Ishikawa (cell line): Measurements from ENCODE around the gene ALMS1.

Experiments
- CEBPB ChIP-seq: IDR thresholded peaks from 2 replicates; pipeline ENCODE4 v1.6.1; 2012
- CREB1 ChIP-seq: IDR thresholded peaks from 2 replicates; pipeline ENCODE4 v1.6.1; 2012; ENCODE audit warnings: low read depth
- EGR1 ChIP-seq: IDR thresholded peaks from 2 replicates; pipeline ENCODE4 v1.6.1; 2012
- EP300 ChIP-seq: IDR thresholded peaks from 2 replicates; pipeline ENCODE4 v1.6.1; 2012; ENCODE audit warnings: borderline replicate concordance
- FOXM1 ChIP-seq: IDR thresholded peaks from 2 replicates; pipeline ENCODE4 v1.6.1; 2012; ENCODE audit warnings: low read depth, borderline replicate concordance
- NFIC ChIP-seq: IDR thresholded peaks from 2 replicates; pipeline ENCODE4 v1.6.1; 2012
- RAD21 ChIP-seq: IDR thresholded peaks from 2 replicates; pipeline ENCODE4 v1.6.1; 2012; ENCODE audit warnings: low read depth
- TAF1 ChIP-seq: IDR thresholded peaks from 2 replicates; pipeline ENCODE4 v1.6.1; 2012; ENCODE audit warnings: low read depth, mild to moderate bottlenecking
- TCF12 ChIP-seq: IDR thresholded peaks from 2 replicates; pipeline ENCODE4 v1.6.1; 2012; ENCODE audit warnings: low read depth
- TEAD4 ChIP-seq: IDR thresholded peaks from 2 replicates; pipeline ENCODE4 v1.6.1; 2012
- YY1 ChIP-seq: IDR thresholded peaks from 2 replicates; pipeline ENCODE4 v1.6.1; 2012; ENCODE audit warnings: low read depth
- ZBTB7A ChIP-seq: IDR thresholded peaks from 2 replicates; pipeline ENCODE4 v1.6.1; 2012; ENCODE audit warnings: low read depth
- TF ChIP-seq, protein P1 (sequence below): IDR thresholded peaks from 2 replicates; pipeline ENCODE4 v1.6.1; 2012
- TF ChIP-seq, protein P2 (sequence below): IDR thresholded peaks from 2 replicates; pipeline ENCODE4 v1.6.1; 2012; ENCODE audit warnings: low read depth, mild to moderate bottlenecking
- TF ChIP-seq, protein P3 (sequence below): IDR thresholded peaks from 2 replicates; pipeline ENCODE4 v1.6.1; 2012

Gene ALMS1

DNA sequence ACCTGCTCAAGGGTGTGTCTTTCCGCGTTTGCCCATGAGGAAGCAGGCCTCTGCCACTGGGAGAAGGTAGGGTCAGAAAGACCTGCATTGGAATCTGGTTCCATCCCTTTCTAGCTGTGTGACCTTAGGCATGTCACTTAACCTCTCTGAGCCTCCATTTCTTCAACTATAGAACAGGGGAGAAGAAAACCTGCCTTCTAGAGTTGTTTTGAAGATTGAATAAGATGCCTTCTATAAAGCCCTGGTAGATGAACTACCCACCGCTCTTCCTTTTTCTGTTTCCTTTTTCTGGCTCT, 256.1 kb downstream of the ALMS1 start:
- TF ChIP-seq CEBPB = no peak
- TF ChIP-seq FOXM1 = no peak

DNA sequence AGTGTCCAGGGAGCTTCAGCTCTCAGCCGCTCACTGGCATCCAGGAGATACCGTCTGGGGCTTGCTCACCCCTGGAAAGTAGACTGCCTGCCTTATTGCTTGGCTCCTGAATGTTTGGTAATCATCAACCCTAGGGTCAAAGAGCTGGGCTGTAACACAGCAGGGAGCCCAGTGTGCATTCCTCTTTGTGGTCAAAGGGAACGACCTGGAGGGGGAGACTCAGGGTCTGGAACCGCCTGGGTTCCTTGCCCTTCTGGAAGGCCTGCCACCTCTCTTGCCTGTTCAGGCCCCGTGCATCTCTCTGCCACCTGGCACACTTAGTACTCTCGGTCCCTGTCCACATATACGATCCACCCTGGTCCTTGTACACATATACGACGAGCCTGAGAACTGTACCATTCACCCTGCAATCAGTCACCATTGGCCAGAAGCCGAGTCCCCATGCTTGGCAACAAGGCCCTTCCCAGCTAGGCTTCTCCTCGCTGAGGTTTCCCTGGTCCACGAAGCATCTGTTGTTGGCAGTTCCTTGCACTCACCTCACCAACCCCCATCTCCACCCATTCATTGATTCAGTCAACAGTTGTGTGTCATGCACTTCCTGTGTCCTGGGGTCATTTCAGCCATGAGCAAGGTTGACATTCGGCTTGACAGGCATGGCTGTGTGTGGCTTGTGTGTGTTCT, 256.8 kb downstream of the ALMS1 start, which contains the start of gene NAT8:
NAT8 (minus strand) TSS at position 85 of the 681 bp plus-strand sequence. CDS start 794 bp downstream, outside the sequence.
- TF ChIP-seq, protein P1, sequence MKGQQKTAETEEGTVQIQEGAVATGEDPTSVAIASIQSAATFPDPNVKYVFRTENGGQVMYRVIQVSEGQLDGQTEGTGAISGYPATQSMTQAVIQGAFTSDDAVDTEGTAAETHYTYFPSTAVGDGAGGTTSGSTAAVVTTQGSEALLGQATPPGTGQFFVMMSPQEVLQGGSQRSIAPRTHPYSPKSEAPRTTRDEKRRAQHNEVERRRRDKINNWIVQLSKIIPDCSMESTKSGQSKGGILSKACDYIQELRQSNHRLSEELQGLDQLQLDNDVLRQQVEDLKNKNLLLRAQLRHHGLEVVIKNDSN = no peak

DNA sequence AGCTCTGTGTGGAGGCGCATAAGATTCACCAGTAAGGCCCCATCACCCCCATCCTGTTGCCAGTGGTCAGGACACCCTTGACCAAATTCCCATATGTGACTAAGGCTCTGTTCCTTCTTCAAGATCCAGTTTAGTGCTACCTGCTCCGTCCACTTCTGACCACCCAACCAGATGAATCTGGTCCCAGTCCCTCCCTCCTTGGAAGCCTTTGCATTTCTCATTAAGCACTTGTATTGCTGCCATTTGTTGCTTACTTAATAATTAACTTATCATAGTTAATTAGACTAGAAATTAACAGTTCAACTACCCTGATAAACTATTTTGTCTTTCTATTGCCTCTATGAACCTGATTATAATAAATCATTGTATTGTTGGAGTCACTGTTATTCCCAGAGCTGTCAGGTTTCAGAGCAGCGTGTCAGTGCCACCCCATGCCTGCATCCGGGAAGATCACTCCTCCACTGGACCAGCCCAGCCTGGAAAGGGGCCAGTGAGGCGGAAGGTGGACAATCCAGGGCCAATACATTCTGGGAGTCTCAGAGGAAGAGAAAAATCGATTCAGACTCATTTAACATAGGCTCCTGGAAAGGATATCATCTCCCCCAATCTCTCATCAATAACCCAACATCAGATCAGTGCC, 266.1 kb downstream of the ALMS1 start:
- TF ChIP-seq EGR1 = no peak
- no peak for TF ChIP-seq TCF12
- TF ChIP-seq ZBTB7A = no peak
- no peak for TF ChIP-seq CREB1
- no peak for TF ChIP-seq YY1
- TF ChIP-seq, protein P2, sequence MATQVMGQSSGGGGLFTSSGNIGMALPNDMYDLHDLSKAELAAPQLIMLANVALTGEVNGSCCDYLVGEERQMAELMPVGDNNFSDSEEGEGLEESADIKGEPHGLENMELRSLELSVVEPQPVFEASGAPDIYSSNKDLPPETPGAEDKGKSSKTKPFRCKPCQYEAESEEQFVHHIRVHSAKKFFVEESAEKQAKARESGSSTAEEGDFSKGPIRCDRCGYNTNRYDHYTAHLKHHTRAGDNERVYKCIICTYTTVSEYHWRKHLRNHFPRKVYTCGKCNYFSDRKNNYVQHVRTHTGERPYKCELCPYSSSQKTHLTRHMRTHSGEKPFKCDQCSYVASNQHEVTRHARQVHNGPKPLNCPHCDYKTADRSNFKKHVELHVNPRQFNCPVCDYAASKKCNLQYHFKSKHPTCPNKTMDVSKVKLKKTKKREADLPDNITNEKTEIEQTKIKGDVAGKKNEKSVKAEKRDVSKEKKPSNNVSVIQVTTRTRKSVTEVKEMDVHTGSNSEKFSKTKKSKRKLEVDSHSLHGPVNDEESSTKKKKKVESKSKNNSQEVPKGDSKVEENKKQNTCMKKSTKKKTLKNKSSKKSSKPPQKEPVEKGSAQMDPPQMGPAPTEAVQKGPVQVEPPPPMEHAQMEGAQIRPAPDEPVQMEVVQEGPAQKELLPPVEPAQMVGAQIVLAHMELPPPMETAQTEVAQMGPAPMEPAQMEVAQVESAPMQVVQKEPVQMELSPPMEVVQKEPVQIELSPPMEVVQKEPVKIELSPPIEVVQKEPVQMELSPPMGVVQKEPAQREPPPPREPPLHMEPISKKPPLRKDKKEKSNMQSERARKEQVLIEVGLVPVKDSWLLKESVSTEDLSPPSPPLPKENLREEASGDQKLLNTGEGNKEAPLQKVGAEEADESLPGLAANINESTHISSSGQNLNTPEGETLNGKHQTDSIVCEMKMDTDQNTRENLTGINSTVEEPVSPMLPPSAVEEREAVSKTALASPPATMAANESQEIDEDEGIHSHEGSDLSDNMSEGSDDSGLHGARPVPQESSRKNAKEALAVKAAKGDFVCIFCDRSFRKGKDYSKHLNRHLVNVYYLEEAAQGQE = no peak
- TF ChIP-seq FOXM1 = no peak
- no peak for TF ChIP-seq TEAD4
- TF ChIP-seq CEBPB = no peak
- TF ChIP-seq, protein P3, sequence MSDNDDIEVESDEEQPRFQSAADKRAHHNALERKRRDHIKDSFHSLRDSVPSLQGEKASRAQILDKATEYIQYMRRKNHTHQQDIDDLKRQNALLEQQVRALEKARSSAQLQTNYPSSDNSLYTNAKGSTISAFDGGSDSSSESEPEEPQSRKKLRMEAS = no peak
- no peak for TF ChIP-seq TAF1
- no peak for TF ChIP-seq EP300
- TF ChIP-seq, protein P1 = no peak
- TF ChIP-seq RAD21 = no peak
- TF ChIP-seq NFIC = no peak

DNA sequence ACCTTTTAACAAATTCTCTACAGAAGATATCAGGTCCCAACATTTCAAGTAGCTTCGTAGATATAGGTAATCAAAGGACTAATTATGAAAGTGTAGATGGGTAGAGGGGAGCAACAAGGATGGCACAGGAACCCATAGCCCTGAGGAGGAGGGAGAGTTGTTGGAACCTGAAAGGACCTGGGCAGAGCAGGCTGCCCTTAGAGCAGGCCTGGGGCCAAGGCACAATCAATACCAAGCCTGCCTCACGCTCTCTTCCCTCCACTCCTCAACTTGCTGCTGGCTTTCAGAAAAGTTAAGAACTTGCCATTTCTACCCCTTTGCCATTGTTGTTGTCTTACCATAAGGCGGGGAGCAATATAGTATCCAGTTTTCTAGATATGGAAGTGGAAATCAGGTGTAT, 266.7 kb downstream of the ALMS1 start:
- no peak for TF ChIP-seq TEAD4
- no peak for TF ChIP-seq ZBTB7A
- TF ChIP-seq RAD21 = no peak
- TF ChIP-seq TCF12 = no peak
- no peak for TF ChIP-seq FOXM1
- no peak for TF ChIP-seq TAF1
- no peak for TF ChIP-seq EP300
- TF ChIP-seq, protein P2 = no peak
- TF ChIP-seq, protein P3 = no peak
- no peak for TF ChIP-seq CEBPB
- no peak for TF ChIP-seq CREB1
- no peak for TF ChIP-seq YY1
- TF ChIP-seq, protein P1 = no peak
- no peak for TF ChIP-seq EGR1
- no peak for TF ChIP-seq NFIC

DNA sequence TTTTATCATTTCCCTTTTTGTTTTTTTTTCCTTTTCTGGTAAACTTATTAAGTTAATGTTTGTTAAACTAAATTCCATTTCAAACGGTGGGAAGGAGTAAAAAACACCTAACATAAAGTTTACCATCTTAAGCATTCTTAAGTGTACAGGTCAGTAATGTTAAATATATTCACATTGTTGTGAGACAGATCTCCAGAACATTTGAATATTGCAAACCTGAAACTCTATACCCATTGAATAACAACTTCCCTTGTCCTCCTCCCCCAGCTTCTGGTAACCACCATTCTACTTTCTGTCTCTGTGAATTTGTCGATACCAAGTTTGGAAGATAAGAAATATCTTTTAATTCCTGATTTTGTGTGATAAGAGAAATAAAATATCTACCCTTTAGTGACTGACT, 268.5 kb downstream of the ALMS1 start:
- no peak for TF ChIP-seq EGR1
- no peak for TF ChIP-seq TAF1
